K562 (cell line): Measurements from ENCODE around the gene HSPA8. TPM values are rescaled to one million over a fixed set of nuclear protein-coding genes. Genes with fewer than 3 reads are reported as not detected.

Source experiments
- ATAC-seq: fragments of 200-7000 bp; cut with Tn5 transposase; 3 replicates; pipeline ENCODE4 v1.9.1; 2020; ENCODE audit warnings: moderate library complexity
- BruUV-seq: library from RNA; stranded (reverse); fragments of 400-500 nt; replicated peaks from 2 replicates; lab custom pipeline; 2021; lab: Mats Ljungman, UMichigan
- CTCF ChIA-PET: fragments of 300-600 bp; formaldehyde crosslinking; extraction: SDS; loops from one replicate; lab custom pipeline; 2021; ENCODE audit warnings: low intra/inter-chr PET ratio; lab: Yijun Ruan, JAX
- POLR2A ChIA-PET: fragments of 300-600, 350-650 bp; sonication (Branson Sonifier 250); formaldehyde crosslinking; extraction: SDS; loops from one replicate; lab custom pipeline; 2021; ENCODE audit warnings: antibody characterized with exemption, inconsistent platforms; lab: Yijun Ruan, JAX
- DNase-seq, 4 experiments: peaks; one replicate each; pipeline versions ENCODE4 v3.0.0 to v3.0.0-alpha.2; 2011 to 2018; ENCODE audit warnings: low spot score in 3 of 4, mixed read lengths in 3 of 4; ENCODE audit errors: extremely low read depth in 1 of 4
- FAIRE-seq: peaks from 2 replicates; lab custom pipeline; 2011; peaks lifted over from hg19 to GRCh38; lab: Jason Lieb, UNC
- H2AFZ ChIP-seq: 2 replicates; pipeline ENCODE4 v1.6.0; 2011; ENCODE audit warnings: low read depth, low read length, control low read depth, inconsistent platforms
- H3K27ac ChIP-seq: fragments of 200-600 bp; 3 replicates; pipeline ENCODE4 v1.8.0; 2011; ENCODE audit warnings: low read depth, mild to moderate bottlenecking, control low read depth, inconsistent platforms, low read length, moderate library complexity, mixed read lengths; ENCODE audit errors: extremely low read depth
- H3K27me3 ChIP-seq, 2 experiments: fragments of 300-600 bp in 1 of 2; 2 replicates in 1 of 2; 3 replicates in 1 of 2; pipeline versions ENCODE4 v1.6.0 to v1.8.0; 2011; ENCODE audit warnings: inconsistent platforms in 2 of 2, low read length in 2 of 2, mild to moderate bottlenecking in 1 of 2, mixed read lengths in 1 of 2, moderate library complexity in 1 of 2; ENCODE audit not compliant: control insufficient read depth in 2 of 2, insufficient read depth in 2 of 2
- H3K36me3 ChIP-seq: fragments of 300-600 bp; 3 replicates; pipeline ENCODE4 v1.8.0; 2011; ENCODE audit warnings: mild to moderate bottlenecking, low read length, inconsistent platforms; ENCODE audit not compliant: control insufficient read depth, insufficient read depth
- H3K4me1 ChIP-seq, 2 experiments: fragments of 200-600 bp in 1 of 2; replicated peaks in 1 of 2; 2 replicates in 1 of 2; 3 replicates in 1 of 2; pipeline versions ENCODE4 v1.5.1 to v1.8.0; 2011; ENCODE audit warnings: inconsistent platforms in 2 of 2, low read length in 2 of 2, mild to moderate bottlenecking in 1 of 2, mixed read lengths in 1 of 2, moderate library complexity in 1 of 2; ENCODE audit not compliant: control insufficient read depth in 2 of 2, insufficient read depth in 2 of 2
- H3K4me2 ChIP-seq: 2 replicates; pipeline ENCODE4 v1.6.1; 2011; ENCODE audit warnings: low read length, control low read depth, inconsistent platforms, mixed read lengths; ENCODE audit not compliant: insufficient read depth
- H3K4me3 ChIP-seq: fragments of 200-600 bp; sonication (generic), shearing (Covaris generic); 2 replicates; pipeline ENCODE4 v1.5.1; 2016; ENCODE audit warnings: control low read depth, inconsistent platforms
- H3K79me2 ChIP-seq: fragments of 200-600 bp; 3 replicates; pipeline ENCODE4 v1.8.0; 2011; ENCODE audit warnings: low read length, inconsistent platforms; ENCODE audit not compliant: control insufficient read depth, insufficient read depth
- H3K9ac ChIP-seq, 2 experiments: 2 replicates each; pipeline versions ENCODE4 v1.6.0 to v1.6.1; 2011; ENCODE audit warnings: low read depth in 2 of 2, low read length in 2 of 2, control low read depth in 1 of 2, inconsistent platforms in 1 of 2, mild to moderate bottlenecking in 1 of 2, mixed read lengths in 1 of 2; ENCODE audit not compliant: insufficient read depth in 1 of 2
- H3K9me1 ChIP-seq: one replicate; pipeline ENCODE4 v1.6.0; 2011; ENCODE audit warnings: inconsistent platforms, mild to moderate bottlenecking, low read length, moderate library complexity; ENCODE audit not compliant: control insufficient read depth, insufficient read depth
- H3K9me3 ChIP-seq: replicated peaks from 2 replicates; pipeline ENCODE4 v1.5.1; 2011; ENCODE audit warnings: low read depth, low read length, inconsistent platforms; ENCODE audit not compliant: control insufficient read depth, insufficient read depth
- H4K20me1 ChIP-seq: replicated peaks from 2 replicates; pipeline ENCODE4 v1.6.1; 2011; ENCODE audit warnings: low read length, inconsistent platforms, mixed read lengths; ENCODE audit not compliant: control insufficient read depth, insufficient read depth
- ARID1B ChIP-seq: fragments of 450-650 bp; IDR thresholded peaks from 2 replicates; pipeline ENCODE4 v1.6.1; 2016; ENCODE audit warnings: antibody characterized with exemption, mild to moderate bottlenecking, inconsistent platforms
- BRCA1 ChIP-seq, 2 experiments: fragments of 450-650 bp in 1 of 2; sonication (generic) in 1 of 2; formaldehyde crosslinking in 1 of 2; IDR thresholded peaks; 2 replicates each; pipeline versions ENCODE4 v1.5.0 to v1.6.1; 2017 to 2020; ENCODE audit warnings: mild to moderate bottlenecking in 1 of 2, missing genetic modification reagents in 1 of 2
- CBFA2T3 ChIP-seq: fragments of 450-650 bp; IDR thresholded peaks from 2 replicates; pipeline ENCODE4 v1.6.1; 2017
- DPF2 ChIP-seq: fragments of 450-650 bp; IDR thresholded peaks from 2 replicates; pipeline ENCODE4 v1.6.1; 2016
- EP300 ChIP-seq: IDR thresholded peaks from 2 replicates; pipeline ENCODE4 v1.6.1; 2012; ENCODE audit warnings: low read length, improper control_type of control experiment
- HDAC6 ChIP-seq: IDR thresholded peaks from 2 replicates; pipeline ENCODE4 v1.6.1; 2012; ENCODE audit warnings: low read depth, mild to moderate bottlenecking, control low read depth, inconsistent platforms, low read length, moderate library complexity
- PATZ1 ChIP-seq: fragments of 250-450 bp; sonication (Bioruptor Pico); IDR thresholded peaks from 2 replicates; pipeline ENCODE4 v1.5.0; 2020; ENCODE audit warnings: mild to moderate bottlenecking, borderline replicate concordance
- PCBP2 ChIP-seq: fragments of 200-400 bp; formaldehyde crosslinking; IDR thresholded peaks from 2 replicates; pipeline ENCODE4 v1.6.1; 2018; ENCODE audit warnings: low read length, low read depth, mild to moderate bottlenecking, moderate library complexity; ENCODE audit not compliant: poor library complexity, severe bottlenecking
- SMARCA4 ChIP-seq: fragments of 450-650 bp; IDR thresholded peaks from 2 replicates; pipeline ENCODE4 v1.6.1; 2016
- SMARCB1 ChIP-seq: IDR thresholded peaks from 2 replicates; pipeline ENCODE4 v1.6.1; 2011; ENCODE audit warnings: improper control_type of control experiment, low read depth; ENCODE audit not compliant: insufficient read length
- TAL1 ChIP-seq: fragments of 450-650 bp; IDR thresholded peaks from 2 replicates; pipeline ENCODE4 v1.6.1; 2016; ENCODE audit warnings: mild to moderate bottlenecking
- TCF3 ChIP-seq: sonication (generic); formaldehyde crosslinking; IDR thresholded peaks from 2 replicates; pipeline ENCODE4 v1.4.0; 2020; ENCODE audit warnings: mild to moderate bottlenecking, missing genetic modification reagents
- TEAD4 ChIP-seq, 2 experiments: sonication (generic) in 1 of 2; formaldehyde crosslinking in 1 of 2; IDR thresholded peaks; 2 replicates each; pipeline versions ENCODE4 v1.6.1 to v1.8.0; 2012 to 2022; ENCODE audit warnings: borderline replicate concordance in 1 of 2, inconsistent platforms in 1 of 2, low read length in 1 of 2, mild to moderate bottlenecking in 1 of 2, missing genetic modification reagents in 1 of 2
- ZKSCAN3 ChIP-seq: fragments of 250-450 bp; sonication (Bioruptor Pico); IDR thresholded peaks from 2 replicates; pipeline ENCODE4 v1.4.0; 2020
- ZNF384 ChIP-seq: IDR thresholded peaks from 2 replicates; pipeline ENCODE4 v1.6.1; 2012; ENCODE audit warnings: low read depth, low read length, improper control_type of control experiment
- WGBS: fragments of 100-300 bp; shearing (Covaris generic); methylation state at CpG from one replicate; pipeline ENCODE4 v1.1.6; 2016; ENCODE audit warnings: low coverage, mixed read lengths; ENCODE audit not compliant: insufficient coverage; ENCODE audit errors: missing lambda C conversion rate; 5-methylcytosine and 5-hydroxymethylcytosine counted together
- in situ Hi-C: fragments of 300-500 bp; cut with MboI; formaldehyde crosslinking; loops from 4 replicates; pipeline ENCODE4 v1.15.0; 2018; ENCODE audit warnings: inconsistent platforms, mixed read lengths
- intact Hi-C: fragments of 100-400 bp; cut with micrococcal nuclease; formaldehyde crosslinking; loops from 2 replicates; pipeline ENCODE4 v1.14.2; 2022
- polyA plus RNA-seq, 8 experiments: library from polyadenylated mRNA; depleted of rRNA in 4 of 8; stranded (reverse) in 5 of 8; unstranded in 3 of 8; fragments of >200 nt; fragmentation: Nextera tagmentation in 2 of 8; fragmentation: Illumina TruSeq in 1 of 8; extraction: Ambion mirVana in 2 of 8; extraction: Trizol in 1 of 8; gene quantifications; 2 replicates each; pipeline versions ENCODE4 v1.2.1 to v1.2.3, GENCODE V29; 2011 to 2014; ENCODE audit warnings: inconsistent platforms in 1 of 8, missing spikeins in 1 of 8
- total RNA-seq, 7 experiments: library from RNA; depleted of rRNA in 6 of 7; stranded (reverse); fragments of >200 nt in 6 of 7; fragmentation: Illumina TruSeq in 2 of 7; extraction: Trizol in 2 of 7; gene quantifications; 2 replicates each; pipeline versions ENCODE4 v1.2.1 to v1.2.3, GENCODE V29; 2011 to 2021; ENCODE audit warnings: low replicate concordance in 1 of 7

HSPA8 gene
- total and polyA plus RNA-seq, 9 of the 15 experiments (the other 6 are each of a cell fraction or from before 2014, with no cell fraction given) = 1,250 to 3,966 (median 2,773) TPM

GRCh38 chr11:123085497-123085896, 23.6 kb upstream of the HSPA8 start:
- H3K9me3 ChIP-seq = no peaks in the 10 kb centered on the region
- H3K4me3 ChIP-seq = no peak overlapping the region
- no peaks in the 10 kb centered on the region for H3K27me3 ChIP-seq
- 16% methylated on average over 5 of the region's 5 CpGs for WGBS
- intact Hi-C loops (no loop called here), in situ Hi-C loops (no loop called here)
- TF ChIP-seq CBFA2T3 (peak; percentile 26; the same call in 1 of the 2 replicates), SMARCB1 (no peak), ARID1B (peak; percentile 57; the same call in 1 of the 2 replicates), EP300 (peak; percentile 19; the same call in 1 of the 2 replicates), HDAC6 (no peak), PATZ1 (CRISPR knock-in tag) (no peak), ZKSCAN3 (CRISPR knock-in tag) (no peak), DPF2 (peak; percentile 45), TAL1 (peak; percentile 36; the same call in 1 of the 2 replicates), PCBP2 (no peak), SMARCA4 (peak; percentile 32; the same call in 1 of the 2 replicates), TCF3 (CRISPR knock-in tag) (0 out of 2 replicates have a peak, but pooled peaks have one; percentile 31), TEAD4 (IDR thresholded peaks at IDR 0.05; ENCODE audit: low read length) (peak; percentile 47; the same call in 1 of the 2 replicates), TEAD4 (CRISPR knock-in tag; IDR thresholded peaks at IDR 0.05; ENCODE audit: borderline replicate concordance) (no peak), BRCA1 (IDR thresholded peaks at IDR 0.05) (no peak), BRCA1 (CRISPR knock-in tag; IDR thresholded peaks at IDR 0.05) (no peak), ZNF384 (peak; percentile 82)
- no peak for FAIRE-seq
- ChIA-PET CTCF (interaction anchor here (0.6 kb wide), 1 partner anchor 231 kb away, joined by 4 read pairs; no protein-coding TSS in a partner anchor), POLR2A (interaction anchor here (0.6 to 0.9 kb wide), 2 partner anchors 23 to 25 kb away, joined by 3 read pairs; no protein-coding TSS in a partner anchor)
- no peaks in the 10 kb centered on the region for H3K36me3 ChIP-seq
- ATAC-seq = no peak
- no peak overlapping the region for H3K9ac ChIP-seq
- H3K4me1 ChIP-seq = peaks cover 7 to 9% of the 10 kb centered on the region in 2 experiments; a peak in 3 of 5 replicates
- H3K27ac ChIP-seq = no peak overlapping the region
- H2AFZ ChIP-seq = no peak overlapping the region
- no TSS peak for BruUV-seq
- DNase-seq = no peak
- no peaks in the 10 kb centered on the region for H3K9me1 ChIP-seq
- no peaks in the 10 kb centered on the region for H4K20me1 ChIP-seq
- H3K4me2 ChIP-seq = no peak overlapping the region
- H3K79me2 ChIP-seq = no peaks in the 10 kb centered on the region
